Left ventricle myocardium superior (tissue), 1 donor: ENCODE measurements around the gene KCNC2. TPM values are rescaled to one million over a fixed set of nuclear protein-coding genes. Genes with fewer than 3 reads are reported as not detected.
"Not testable (repeated sequence)": the region's sequence is repeated elsewhere in the genome, so short reads cannot be mapped to it uniquely, and the experiment has no call there.

Source experiments
- ATAC-seq: fragments of 200-7000 bp; cut with Tn5 transposase; one replicate; pipeline ENCODE4 v1.9.1; 2020; ENCODE audit warnings: mild to moderate bottlenecking, moderate library complexity
- DNase-seq: peaks from one replicate; pipeline ENCODE4 v3.0.0-alpha.2; 2020
- intact Hi-C: fragments of 100-400 bp; cut with micrococcal nuclease; formaldehyde crosslinking; loops from one replicate; pipeline ENCODE4 v1.11.0; 2022
- long read RNA-seq: library from polyadenylated mRNA; unstranded; transcript quantifications from one replicate; pipeline ENCODE4 v2.0.0, GENCODE V29; 2021
- total RNA-seq: library from RNA; stranded (reverse); fragmentation: NEBNext Ultra II Directional; extraction: Animal tissue kit (Norgen Biotek cat#: 25700); gene quantifications from one replicate; pipeline ENCODE4 v1.2.1, GENCODE V29; 2021
- donor health status: DM: no; HTN: yes; CAD: no; lungs with severe emphysema.

The KCNC2 gene
- not detected for total RNA-seq
- long read RNA-seq = 0 reads

- DNase-seq = no peak
- no peak for ATAC-seq
These were observed at the start of gene KCNC2 for GRCh38 chr12:75209812-75210138. KCNC2 (minus strand) TSS chr12:75209839.

GRCh38 chr12:75259143-75259542 is 49.5 kb upstream of the KCNC2 start:
- DNase-seq (no peak), ATAC-seq (no peak)
- intact Hi-C loops = no loop called here

More at GRCh38 chr12:75209812-75210138, at the start of gene KCNC2:
- intact Hi-C loops = no loop called here

GRCh38 chr12:75257510-75257909 is 47.9 kb upstream of the KCNC2 start:
- intact Hi-C loops = no loop called here
- ATAC-seq = no peak
- no peak for DNase-seq

GRCh38 chr12:75245108-75245507 is 35.5 kb upstream of the KCNC2 start:
- intact Hi-C loops = no loop called here
- DNase-seq (no peak), ATAC-seq (no peak)

GRCh38 chr12:75239987-75240386 is 30.3 kb upstream of the KCNC2 start:
- intact Hi-C loops = no loop called here
- no peak for ATAC-seq
- DNase-seq = no peak

- DNase-seq = no peak
- no peak for ATAC-seq
- intact Hi-C loops = no loop called here
These were observed 26.6 kb upstream of the KCNC2 start for GRCh38 chr12:75236206-75236605.

- ATAC-seq (no peak), DNase-seq (no peak)
- intact Hi-C loops = no loop called here
These were observed 17.5 kb upstream of the KCNC2 start for GRCh38 chr12:75227132-75227531.

GRCh38 chr12:75212072-75212471 is 2.4 kb upstream of the KCNC2 start:
- ATAC-seq = no peak
- no peak for DNase-seq
- intact Hi-C loops = no loop called here

- DNase-seq (no peak), ATAC-seq (no peak)
- intact Hi-C loops = no loop called here
These were observed 505 bp downstream of the KCNC2 start for GRCh38 chr12:75208856-75209811.

- ATAC-seq = no peak
- no peak for DNase-seq
- intact Hi-C loops = no loop called here
These were observed 2.1 kb downstream of the KCNC2 start for GRCh38 chr12:75207338-75208083.

GRCh38 chr12:75205558-75205957 is 4.1 kb downstream of the KCNC2 start:
- DNase-seq = no peak
- ATAC-seq = no peak
- intact Hi-C loops = no loop called here

- intact Hi-C loops = no loop called here
- ATAC-seq = no peak
- DNase-seq = no peak
These were observed 12.8 kb downstream of the KCNC2 start for GRCh38 chr12:75196865-75197264.

- ATAC-seq (no peak), DNase-seq (no peak)
- intact Hi-C loops = no loop called here
These were observed 13.2 kb downstream of the KCNC2 start for GRCh38 chr12:75196408-75196807.

GRCh38 chr12:75194250-75194649 is 15.4 kb downstream of the KCNC2 start:
- intact Hi-C loops = no loop called here
- ATAC-seq (no peak), DNase-seq (no peak)

GRCh38 chr12:75192196-75192595 is 17.4 kb downstream of the KCNC2 start:
- ATAC-seq (no peak), DNase-seq (no peak)
- intact Hi-C loops = no loop called here

- ATAC-seq (no peak), DNase-seq (no peak)
- intact Hi-C loops = no loop called here
These were observed 18.8 kb downstream of the KCNC2 start for GRCh38 chr12:75190846-75191245.

GRCh38 chr12:75185881-75186280 is 23.8 kb downstream of the KCNC2 start:
- intact Hi-C loops, DNase-seq, ATAC-seq: not testable (repeated sequence)

- intact Hi-C loops = no loop called here
- DNase-seq = no peak
- ATAC-seq = no peak
These were observed 25.1 kb downstream of the KCNC2 start for GRCh38 chr12:75184516-75184915.

- no peak for ATAC-seq
- DNase-seq = no peak
- intact Hi-C loops = no loop called here
These were observed 25.7 kb downstream of the KCNC2 start for GRCh38 chr12:75183967-75184366.

- DNase-seq (no peak), ATAC-seq (no peak)
These were observed 31.6 kb downstream of the KCNC2 start for GRCh38 chr12:75177997-75178396.

More at GRCh38 chr12:75177997-75178396, 31.6 kb downstream of the KCNC2 start:
- intact Hi-C loops = no loop called here
